GM19193 (cell line): ENCODE data around the gene ANO2.

Experiments used
- POLR2A ChIP-seq: IDR thresholded peaks from 4 replicates; pipeline ENCODE4 v1.6.1; 2011; ENCODE audit not compliant: insufficient read depth, insufficient read length; ENCODE audit errors: extremely low read depth

ANO2 gene

DNA sequence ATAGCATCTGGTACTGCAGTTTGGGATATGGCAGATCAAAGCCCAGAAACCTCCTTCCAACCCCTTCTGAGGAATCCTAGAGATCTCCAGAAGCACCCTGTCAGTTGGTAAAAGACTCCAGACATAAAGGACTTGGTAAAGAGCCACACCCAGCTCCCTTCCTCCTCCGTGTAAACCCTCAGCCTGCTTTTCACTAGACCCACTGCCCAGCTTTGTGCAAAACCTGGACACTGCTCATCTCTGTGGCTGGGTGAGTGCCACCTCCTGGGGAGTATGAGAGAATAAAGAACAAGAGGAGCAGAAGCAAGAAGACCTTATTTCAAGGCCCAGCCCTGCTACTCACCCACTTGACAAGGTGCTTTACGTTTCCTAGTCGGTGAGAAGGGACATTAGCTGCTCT lies 33.0 kb downstream of the ANO2 start:
- no peak for TF ChIP-seq POLR2A

- TF ChIP-seq POLR2A: no peak
These were observed 34.1 kb downstream of the ANO2 start for GRCh38 chr12:5910790-5911548.

DNA sequence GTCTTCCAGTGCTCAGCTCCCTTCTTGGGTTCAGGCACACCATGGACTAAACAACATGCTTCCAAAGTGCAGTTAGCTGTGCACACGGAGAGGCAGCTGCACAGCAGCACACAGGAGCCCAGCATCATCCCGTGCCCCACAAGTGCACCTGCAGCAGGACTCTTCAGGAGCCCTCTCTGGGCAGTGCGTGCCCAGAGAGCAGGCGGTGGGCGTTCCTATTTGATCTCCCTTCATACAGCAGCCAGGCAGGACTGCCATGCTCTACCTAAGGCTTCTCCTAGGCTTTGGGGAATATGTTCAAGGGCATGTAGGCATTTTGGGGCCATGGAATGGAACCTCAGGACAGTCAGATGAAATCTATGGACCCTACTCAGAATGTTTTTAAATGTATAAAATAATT lies 35.5 kb downstream of the ANO2 start:
- no peak for TF ChIP-seq POLR2A

GRCh38 chr12:5908251-5908650 lies 36.8 kb downstream of the ANO2 start:
- no peak for TF ChIP-seq POLR2A

GRCh38 chr12:5907807-5908206 lies 37.3 kb downstream of the ANO2 start:
- no peak for TF ChIP-seq POLR2A

DNA sequence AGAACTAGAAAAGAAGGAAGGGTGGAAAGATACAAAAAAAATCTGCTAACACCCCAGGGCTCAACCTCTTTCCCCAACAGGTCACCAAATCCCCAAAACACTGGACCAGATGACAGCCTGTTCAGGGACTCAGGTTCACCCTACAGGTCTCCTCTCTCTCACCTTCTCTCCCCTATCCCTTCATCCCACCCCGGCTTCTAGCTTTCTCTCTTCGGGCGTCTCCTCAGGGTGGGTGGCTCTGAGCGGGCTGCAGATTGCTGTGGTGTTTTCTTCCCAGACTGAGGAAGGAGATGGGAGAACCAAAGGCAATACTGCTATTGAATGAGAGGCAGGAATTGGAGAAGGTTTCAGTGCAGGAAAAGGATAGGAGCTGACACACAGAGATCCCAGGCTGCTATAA lies 39.3 kb downstream of the ANO2 start:
- TF ChIP-seq POLR2A: no peak

- TF ChIP-seq POLR2A: no peak
These were observed 40.1 kb downstream of the ANO2 start for GRCh38 chr12:5904969-5905368.

- no peak for TF ChIP-seq POLR2A
These were observed 40.6 kb downstream of the ANO2 start for GRCh38 chr12:5904441-5904840.

GRCh38 chr12:5902736-5903135 lies 42.3 kb downstream of the ANO2 start:
- TF ChIP-seq POLR2A: no peak

- TF ChIP-seq POLR2A: no peak
These were observed 43.6 kb downstream of the ANO2 start for GRCh38 chr12:5901416-5901815.

GRCh38 chr12:5900533-5901205 lies 44.4 kb downstream of the ANO2 start:
- TF ChIP-seq POLR2A: no peak

GRCh38 chr12:5900076-5900475 lies 45.0 kb downstream of the ANO2 start:
- TF ChIP-seq POLR2A: no peak

DNA sequence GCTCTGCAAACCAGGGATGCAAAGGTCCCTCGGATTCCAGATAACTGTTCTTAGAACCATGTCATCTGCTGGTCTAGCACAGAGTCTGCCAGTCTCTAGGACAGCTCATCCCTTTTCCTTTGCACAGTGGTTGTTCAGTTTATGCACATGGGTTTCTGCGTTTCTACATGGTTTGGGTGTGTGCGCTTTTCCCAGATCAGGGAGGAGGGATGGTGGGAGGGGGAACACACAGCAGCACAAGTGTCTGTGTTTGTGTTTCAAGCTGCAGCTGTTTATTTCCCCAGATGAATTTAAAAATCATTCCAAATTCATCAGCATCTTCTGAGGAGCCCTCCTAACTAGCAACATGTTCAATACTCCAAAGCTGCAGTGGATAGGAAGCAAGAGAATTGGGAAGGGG lies 45.4 kb downstream of the ANO2 start:
- no peak for TF ChIP-seq POLR2A

- no peak for TF ChIP-seq POLR2A
These were observed 46.2 kb downstream of the ANO2 start for GRCh38 chr12:5898874-5899273.

DNA sequence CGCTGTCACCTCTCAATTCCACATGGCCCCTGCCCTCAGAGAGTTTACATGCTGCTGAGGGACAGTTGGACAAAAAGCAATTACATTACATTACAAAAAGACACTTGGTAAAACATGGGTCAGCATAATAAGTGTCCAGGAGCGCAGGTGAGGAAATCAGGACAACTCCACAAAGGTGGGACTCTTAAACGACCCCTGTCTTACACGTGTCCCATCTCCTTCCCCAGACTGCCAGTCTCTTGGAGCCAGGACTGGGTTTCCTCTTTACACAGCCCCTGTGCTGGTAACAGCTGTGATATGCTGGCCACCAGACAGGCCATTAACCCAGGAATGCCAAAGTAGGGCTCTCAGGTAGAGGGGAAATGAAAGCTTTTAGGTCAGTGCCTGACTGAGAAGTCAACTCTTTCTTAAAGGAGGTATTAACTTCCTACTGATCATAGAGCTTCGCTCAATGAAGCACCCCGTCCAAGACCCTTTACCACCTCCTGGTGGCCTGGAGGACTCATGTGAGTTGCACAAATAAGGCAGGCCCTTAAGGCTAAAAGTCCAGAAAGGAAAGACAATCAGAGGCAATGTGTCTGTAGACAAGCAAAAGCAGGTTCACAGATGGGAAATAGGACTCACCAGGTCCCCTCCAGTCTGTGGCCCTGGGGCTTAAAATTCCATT lies 55.5 kb downstream of the ANO2 start:
- TF ChIP-seq POLR2A: no peak

GRCh38 chr12:5888816-5889315 lies 56.2 kb downstream of the ANO2 start:
- no peak for TF ChIP-seq POLR2A
